NCI-H146 treated with DMSO at 0.1 percent for 48 hours (cell line): Measurements from ENCODE around the gene IMMP2L.

ENCODE experiments used
- DNase-seq: peaks from one replicate; lab custom pipeline; 2025; ENCODE audit not compliant: unreplicated experiment; lab: John Stamatoyannopoulos, UW

The IMMP2L gene

DNA sequence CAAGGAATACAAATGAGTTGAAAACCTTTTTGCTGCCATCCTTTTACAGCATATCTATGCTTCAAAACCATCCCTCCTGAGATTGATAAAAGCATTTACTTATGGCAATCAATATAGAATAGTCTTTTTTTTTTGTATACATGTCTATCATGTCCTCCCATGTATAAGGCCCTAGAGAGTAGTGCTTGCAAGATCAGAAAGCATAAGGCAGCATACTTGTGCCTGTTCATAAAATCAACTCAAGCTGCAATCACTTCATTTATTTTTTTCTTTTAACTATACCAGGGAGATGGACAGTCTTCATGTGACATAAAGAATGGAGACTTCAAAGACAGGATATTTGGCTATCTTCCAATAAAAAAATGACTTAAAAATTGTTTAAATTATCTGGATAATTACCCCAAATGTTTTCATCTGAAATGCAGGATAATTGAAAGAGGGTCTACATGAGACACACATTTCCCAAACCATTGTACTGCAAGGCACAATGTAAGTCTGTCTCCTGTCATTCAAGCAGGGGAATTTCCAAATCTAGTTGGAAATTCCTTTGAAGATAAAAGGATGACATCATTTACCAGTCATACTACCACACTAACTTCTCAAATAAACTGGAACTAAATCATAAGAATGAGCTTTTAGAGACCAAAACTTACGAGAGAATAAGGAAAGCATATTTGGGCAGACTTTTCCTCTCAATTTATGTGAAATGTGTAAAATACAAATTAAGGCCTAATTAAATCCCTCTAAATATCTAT lies 448.9 kb downstream of the IMMP2L start:
- no peak for DNase-seq

DNA sequence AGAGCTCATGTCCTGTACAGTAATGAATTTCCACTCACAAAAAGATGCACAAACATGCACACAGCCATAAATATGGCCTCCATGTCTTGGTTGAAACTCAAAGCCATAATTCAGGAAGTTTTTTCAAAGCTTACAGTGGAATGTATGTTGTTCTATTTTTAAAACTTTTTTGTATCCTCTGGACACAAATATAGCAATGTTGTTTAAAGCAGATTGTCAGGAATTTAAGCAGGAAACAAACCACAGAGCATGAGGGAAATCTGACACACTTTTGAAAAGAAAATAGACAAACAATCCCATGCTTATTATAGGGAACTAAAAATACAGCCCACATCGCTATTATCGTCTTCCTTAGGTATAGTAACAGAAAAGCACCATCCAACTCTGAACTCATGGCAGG lies 449.9 kb downstream of the IMMP2L start:
- no peak for DNase-seq

DNA sequence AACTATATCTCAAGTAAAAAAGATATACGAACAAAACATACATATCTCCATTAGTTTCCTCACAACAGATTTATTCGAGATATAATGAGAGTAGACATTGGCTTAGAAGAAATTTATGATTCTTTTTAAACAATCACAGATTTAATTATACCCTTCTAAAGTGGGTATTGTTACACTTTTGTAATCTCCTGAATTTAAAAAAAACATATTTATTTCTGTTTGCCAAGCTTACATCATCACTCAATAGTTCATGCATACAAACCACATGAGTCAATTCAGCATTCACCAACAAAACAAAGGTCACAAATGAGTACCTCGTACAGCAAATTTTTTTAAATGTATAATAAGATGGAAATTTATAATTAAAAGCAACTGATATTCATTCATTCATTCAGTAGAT lies 453.8 kb downstream of the IMMP2L start:
- DNase-seq = peak; percentile 23

DNA sequence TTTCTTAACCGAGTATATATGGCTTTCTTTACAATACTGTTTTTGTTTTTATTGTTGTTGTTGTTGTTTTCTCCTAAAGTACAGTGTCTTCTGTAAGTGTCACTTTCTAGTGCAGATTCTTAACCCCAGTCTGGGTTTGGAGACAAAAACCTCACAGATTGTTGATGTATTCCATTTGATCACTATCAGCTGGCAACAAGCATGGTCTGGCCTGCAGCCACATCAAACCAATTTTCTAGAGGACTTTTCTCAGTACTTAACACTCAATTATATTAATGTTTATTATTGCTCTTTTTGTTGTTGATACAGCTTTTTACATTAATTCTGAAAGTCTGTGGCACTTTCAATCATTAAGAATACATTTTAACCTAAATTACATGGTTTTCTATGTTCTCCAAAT lies 454.3 kb downstream of the IMMP2L start:
- peak; percentile 8 for DNase-seq

DNA sequence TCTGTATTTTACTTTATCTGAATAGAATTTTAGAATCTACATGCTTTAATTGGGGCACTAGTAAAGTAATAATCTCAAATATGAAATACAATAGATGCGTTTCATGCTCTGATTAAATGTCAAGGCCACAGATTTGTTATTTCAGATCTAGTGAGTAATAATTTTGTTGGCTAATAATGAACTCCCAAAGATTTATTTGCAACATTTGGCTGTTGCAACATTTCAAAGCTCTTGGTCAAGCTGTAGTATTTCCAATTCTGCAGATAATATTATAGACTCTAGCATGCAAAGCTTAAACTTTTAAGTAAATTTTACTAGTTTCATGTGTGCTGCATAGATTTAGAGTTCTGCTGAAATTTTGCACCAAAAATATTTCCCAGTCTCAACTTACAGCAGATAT lies 454.7 kb downstream of the IMMP2L start:
- DNase-seq = no peak

DNA sequence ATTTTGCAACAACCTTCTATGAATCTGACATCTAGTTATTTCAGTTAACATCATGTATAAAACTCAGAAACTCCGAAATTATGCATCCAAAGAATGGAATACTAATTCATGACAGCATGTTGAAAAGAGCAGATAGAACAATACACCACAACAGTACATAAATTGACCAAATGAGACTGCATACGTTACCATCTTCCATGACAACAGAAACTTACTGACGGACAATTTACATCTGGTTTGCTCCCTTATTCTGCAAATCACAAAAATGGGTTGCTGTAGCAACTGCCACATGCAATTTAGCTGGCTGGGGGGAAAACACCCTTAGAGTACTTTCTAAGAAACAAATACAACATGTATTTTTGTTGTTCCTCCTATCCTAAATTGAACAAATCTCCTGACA lies 457.0 kb downstream of the IMMP2L start:
- DNase-seq = no peak

DNA sequence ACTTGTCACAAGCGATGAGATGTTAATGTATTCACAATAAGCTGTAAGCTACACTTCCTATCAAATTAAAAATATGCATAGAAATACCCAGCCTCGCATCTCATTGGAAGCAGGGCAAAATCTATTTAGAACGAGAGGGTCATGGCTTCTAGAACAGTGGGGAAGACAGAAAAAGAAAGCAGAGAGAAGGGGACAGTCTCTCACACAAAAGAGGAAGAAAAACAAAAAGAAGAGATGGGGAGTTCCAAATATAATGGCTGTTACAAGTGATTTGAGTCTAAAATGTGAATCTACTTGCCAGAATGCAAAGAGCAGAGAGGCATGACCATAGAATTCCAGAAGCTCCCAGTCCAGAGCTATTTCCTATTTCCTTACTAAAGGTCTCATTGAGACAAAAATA lies 457.6 kb downstream of the IMMP2L start:
- DNase-seq = no peak

DNA sequence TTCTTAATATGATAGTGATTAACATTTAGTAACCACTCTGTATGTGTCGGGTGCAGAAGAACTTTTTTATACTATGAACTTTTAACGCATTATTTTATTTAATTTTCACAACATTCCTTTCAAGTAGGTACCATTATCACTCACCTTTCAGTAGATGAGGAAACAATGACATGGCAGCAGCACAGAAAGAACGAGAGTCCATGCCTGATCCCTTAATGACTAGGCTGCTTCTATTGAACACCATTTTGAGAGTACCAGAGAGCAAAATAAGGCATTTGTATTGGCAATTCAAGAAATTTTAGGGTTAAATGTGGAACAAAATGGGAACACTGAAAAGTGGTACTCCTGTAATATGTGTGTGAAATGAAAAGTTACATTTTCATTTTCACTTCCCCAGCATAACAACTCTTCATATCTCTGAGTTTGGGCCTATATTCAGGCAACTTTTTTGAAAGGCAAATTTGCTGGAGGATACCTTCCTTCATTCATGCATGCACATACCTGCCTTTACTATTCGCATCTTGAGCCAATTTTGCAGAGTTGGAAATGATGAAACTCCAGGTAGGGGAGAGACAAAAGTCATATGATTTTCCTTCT lies 458.5 kb downstream of the IMMP2L start:
- no peak for DNase-seq

DNA sequence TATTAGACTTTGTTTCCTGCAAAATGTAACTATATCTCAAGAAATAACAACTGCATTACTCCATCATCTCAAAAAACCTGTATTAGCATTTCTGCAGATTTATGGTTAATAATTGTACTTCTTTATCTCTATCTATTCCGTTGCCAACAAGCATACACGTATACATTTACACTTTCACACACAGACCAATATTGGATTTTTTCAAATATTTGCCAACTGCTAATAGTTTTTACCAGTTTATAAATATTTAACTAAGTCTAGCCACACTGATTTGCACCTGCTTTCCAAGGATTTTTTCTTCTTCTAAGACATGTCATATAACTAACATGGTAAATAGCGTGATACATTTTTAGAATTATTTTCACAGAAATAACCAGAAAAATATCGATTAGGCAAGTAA lies 459.2 kb downstream of the IMMP2L start:
- DNase-seq = no peak

DNA sequence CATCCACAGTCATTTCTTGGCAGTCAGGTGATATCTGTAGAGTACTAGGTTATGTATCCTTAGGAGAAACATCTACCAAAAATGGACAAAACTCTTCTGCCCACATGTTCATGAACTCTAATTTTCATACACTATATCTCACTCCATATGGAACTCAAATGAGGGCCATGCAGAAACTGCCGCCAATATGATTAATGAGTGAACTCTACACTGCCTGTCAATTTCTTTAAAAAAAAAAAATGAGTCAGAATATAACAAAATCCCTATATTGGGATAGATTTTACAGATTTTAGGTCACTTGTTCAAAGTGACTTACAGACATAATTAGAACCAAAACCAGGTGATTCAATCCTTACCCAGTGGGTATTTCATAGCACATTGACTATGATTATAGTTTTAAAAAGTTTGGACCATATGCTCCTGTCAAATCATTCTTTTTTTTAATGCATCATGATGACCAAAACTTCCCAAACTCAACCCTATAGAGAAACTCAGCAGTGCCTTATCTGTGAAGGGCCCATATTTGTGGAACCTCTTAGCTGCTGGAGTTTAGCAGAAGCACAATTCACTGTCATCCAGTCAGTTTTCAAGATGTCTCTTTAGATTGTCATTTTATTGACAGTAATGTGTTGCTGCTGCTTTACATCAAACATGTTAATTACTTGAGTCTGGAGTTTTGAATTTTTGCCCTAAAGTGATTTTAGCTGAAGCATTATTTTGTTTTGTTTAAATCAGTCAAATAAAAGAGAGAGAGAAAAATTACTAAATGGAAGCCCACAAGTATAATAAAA lies 460.2 kb downstream of the IMMP2L start:
- no peak for DNase-seq

DNA sequence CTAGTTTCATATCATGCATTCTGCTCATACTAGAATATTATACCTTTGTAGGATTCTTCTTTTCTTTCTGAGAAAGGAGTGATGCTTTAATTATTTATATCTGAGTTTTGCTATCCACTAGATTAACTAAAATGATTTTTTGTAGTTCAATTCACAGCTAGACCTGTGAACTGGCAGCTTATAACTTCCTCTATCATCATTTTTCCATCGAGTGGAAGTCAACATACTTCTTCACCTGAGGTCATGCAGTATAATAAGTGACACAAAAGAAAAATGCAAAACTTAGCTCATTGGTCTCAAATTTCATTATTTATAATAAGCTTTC lies 463.4 kb downstream of the IMMP2L start:
- DNase-seq = no peak

DNA sequence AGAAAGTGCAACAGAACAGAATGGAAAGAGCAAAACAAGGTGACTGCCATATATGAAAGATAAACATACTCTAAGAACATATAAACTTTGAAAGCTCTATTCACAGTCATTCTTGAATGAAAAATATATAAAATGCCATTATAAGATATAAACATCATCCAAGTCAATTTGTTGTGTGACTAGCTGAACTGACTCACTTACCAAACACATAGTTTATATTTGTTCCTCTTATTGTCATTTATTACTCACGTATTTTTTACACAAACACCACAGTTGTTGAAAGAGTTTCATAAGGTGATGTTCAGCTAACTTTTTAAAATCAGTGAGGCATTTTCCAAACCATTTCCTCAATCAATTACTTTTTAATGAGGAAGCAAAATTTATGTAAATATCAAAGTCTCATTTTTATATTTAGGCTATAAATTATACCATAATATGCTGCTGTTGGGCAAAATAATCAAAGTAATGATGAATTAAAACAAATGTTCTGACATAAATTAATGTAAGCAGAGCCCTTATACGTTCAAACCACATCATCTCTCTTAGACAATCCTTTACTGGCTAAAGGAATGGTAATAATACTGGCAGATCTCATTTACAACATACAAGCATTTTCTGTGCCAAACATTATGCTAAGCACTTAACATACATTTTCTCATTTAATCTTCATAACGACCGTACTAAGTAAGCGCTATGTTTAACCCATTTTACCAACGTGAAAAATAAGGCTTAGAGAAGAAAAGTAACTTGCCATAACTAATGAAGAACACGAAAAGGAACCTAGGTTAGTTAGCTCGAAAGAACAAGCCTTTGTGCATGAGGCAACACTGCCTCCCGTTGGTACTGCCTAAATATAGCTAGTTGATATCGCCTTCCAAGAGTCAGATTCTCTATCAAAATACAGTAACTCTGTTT lies 464.0 kb downstream of the IMMP2L start:
- no peak for DNase-seq

DNA sequence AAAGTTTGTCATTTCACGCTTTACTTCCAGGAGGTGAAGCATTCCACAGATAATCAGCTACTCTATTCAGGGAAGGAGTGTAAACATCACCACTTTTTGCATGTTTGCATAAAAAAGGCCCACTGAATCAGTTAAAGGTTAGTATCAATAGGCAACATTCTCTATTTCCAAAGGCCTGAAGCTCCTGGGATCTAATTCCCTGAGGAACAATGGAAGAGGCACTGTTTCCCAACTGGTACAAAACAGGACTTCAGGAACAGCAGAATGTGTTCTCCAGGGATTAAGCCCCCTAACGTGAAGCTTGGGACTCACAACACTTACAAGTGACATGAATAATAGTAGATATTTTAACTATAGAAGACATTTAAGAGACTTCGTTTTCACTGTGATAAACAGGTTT lies 465.3 kb downstream of the IMMP2L start:
- DNase-seq = no peak

DNA sequence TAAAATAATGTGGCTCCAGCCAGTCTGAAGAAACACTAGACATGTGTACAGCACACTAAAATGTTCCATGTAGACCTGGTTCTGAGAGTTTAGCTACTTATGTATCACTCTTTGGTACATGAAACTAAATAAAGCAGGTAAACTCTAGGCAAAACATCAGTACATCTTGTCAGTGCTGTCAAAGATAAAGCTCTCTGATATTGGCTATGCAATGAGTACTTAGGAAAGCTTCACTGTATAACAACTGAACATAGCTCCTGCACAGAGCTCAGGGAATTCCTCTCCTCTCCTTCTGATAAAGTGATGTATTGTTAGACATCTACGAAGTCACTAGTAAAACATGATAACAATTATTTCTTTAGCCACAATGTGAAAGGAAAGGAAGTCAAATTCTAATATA lies 467.9 kb downstream of the IMMP2L start:
- DNase-seq = peak; percentile 8

DNA sequence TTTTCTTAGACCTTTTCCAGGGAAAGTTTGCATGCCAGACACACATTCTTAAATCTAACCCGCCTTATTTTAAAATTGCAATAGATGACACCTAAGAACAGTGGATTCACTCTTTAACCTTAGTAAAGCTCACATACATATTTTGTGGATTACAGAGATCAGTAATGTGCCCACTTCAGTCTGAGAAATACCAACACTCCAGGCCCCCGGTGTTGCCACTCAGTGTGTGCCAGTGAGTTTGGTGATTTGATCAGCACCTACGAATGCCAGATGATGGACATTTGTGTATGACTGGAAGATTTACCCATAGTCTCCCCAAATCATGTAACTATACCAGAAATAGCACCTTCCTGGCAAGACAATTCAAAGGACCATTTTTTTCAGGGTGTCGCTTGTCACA lies 468.8 kb downstream of the IMMP2L start:
- no peak for DNase-seq

DNA sequence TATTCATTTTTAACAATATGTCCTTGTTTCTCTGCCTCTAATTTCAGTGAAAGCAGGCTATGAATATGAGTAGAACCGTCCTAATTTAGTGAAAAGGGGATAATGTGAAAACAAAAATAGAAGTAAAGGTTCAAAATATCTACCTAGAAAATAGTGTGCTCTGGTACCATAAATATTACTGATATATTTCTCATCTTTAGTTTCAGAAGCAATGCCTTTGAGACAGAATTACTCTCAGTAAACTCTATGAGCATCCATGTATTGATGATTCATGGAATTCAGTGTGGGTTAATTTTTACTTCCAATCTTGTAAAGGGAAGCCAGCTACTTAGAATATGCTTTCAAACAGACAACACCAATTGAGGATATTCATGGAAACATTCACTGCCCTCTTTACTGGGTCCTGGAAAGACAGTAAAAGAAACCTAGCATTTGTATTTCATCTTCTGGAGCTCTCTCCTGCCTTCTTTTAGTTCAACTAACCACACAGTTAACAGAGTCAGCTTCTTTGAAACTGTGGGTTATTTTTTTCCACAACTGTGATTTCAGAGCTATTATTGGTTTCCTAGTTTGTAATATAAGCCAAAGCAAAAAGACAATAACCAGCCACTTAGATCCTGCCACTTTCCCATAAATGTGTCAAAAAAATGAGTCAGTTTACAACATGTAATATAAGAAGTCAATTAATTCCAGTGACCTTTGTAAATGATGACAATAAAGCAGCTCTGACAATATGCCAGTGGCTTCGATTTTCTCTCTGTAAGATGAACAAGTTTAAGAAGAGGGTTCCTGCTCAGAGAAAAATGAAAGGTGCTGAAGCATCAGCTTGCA lies 469.7 kb downstream of the IMMP2L start:
- DNase-seq = peak; percentile 74

DNA sequence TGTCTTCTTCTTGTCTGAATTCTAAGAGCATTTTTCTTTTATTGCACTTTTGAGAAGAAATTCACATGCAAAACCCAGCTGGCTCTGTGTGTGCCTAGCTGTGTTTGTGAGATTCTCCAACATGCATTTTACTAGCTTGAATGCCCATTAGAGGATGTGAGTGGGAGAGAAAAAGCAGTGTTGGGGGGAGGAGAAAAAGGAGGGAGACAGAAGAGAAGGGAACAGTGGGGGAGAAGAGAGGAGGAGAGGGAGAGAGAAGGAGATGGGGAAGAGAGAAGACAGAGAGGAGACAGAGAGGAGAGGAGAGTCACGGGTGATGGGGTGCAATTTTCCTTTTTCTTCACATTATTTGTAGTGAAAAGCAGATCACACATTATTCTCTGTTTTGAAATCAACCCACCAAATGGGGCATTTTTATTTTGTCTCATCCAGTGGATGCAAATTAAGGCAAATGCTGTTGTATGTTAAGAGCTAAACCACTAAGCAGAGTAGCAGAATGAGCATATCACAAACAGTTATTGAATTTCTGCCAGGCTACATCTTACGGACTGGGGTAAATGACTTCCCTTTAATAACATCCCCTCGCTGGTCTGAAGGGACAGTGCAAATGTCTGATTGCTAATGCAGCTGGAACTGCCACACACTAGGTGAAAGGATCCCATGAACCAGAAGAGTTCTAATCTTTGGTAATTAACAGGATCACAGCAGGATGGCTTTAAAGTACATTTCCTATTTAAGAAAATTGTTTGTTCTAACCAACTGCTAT lies 470.5 kb downstream of the IMMP2L start:
- peak; percentile 71 for DNase-seq

DNA sequence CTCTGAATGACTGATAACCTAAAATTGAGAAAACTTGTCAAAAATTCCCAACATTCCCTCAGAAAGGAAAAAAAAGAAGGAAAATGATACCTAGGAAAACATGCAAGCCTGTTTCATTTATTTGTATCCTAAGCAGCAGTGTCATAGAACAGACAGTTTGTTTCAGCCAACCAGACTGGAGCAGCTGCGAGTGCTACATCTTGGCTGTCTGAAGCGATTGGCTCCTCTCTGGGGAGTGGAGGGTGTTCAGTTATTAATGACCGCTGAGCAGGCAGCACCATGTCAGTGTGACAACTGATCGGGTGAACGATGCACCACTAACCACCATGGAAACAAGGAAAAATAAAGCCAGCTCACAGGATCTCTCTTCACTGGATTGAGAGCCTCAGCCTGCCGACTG lies 471.4 kb downstream of the IMMP2L start, which contains the start of gene LRRN3:
Gene LRRN3, plus strand, starts transcription at position 282 of the 400 bp plus-strand sequence. CDS start 31,646 bp downstream, outside the sequence.
- peak; percentile 92 for DNase-seq

DNA sequence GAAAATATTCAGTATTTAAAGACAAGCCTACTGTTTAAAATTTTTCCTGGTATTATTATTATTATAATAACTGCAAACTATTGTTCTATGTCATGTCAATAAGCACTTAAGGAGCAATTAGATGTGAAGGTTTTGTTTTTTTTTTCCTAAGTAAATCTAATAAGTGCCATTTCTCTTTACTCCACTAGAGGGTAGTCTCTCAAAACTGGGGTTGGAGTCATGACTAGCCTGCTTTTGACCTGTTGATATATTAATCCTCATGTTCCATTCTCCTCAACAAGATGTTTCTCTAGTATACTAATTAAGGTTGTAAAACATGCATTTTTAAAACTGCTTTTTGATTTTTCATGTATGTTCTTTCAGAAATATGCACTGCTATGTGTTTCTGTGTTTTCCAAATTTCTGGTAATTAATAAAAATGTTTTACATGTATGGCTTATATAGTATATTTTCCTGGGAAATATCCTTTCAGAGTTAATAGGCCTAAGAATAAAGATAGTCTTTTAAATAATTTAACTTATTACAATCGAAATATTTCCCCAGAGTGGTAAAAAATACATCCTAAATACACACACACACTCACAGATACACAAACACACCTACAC lies 472.4 kb downstream of the IMMP2L start:
- peak; percentile 78 for DNase-seq
